DMS114 treated with DMSO at 0.1 percent for 48 hours (cell line): ENCODE results near the gene TTC7B.
"Not testable (repeated sequence)": the region's sequence is repeated elsewhere in the genome, so short reads cannot be mapped to it uniquely, and the experiment has no call there.

ENCODE experiments used
- DNase-seq: peaks from one replicate; lab custom pipeline; 2025; ENCODE audit not compliant: unreplicated experiment; lab: John Stamatoyannopoulos, UW

Gene TTC7B

DNA sequence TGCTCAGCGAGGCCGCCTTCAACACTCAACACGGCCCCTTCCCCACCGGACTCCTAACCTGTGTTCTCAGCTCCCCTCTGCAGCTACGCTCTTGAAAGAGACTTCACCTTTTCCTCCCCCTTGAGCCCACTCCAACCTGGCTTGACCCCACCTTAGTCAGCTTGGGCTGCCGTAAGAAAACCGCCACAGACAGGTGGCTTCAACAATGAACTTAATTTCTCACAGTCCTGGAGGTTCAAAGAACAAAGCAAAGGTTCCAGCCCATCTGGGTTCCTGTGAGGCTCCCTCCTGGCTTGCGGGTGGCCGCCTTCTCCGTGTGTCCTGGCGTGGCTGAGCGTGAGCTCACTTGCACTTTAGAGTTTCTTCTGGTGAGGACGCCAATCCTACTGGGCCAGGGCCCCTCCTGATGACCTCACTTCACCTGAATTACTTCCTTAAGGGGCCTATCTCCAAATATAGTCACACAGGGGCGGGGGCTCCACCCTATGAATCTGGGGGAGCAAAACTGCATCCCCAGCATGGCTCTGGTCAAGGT is 280.6 kb downstream of the TTC7B start:
- DNase-seq, result no peak

DNA sequence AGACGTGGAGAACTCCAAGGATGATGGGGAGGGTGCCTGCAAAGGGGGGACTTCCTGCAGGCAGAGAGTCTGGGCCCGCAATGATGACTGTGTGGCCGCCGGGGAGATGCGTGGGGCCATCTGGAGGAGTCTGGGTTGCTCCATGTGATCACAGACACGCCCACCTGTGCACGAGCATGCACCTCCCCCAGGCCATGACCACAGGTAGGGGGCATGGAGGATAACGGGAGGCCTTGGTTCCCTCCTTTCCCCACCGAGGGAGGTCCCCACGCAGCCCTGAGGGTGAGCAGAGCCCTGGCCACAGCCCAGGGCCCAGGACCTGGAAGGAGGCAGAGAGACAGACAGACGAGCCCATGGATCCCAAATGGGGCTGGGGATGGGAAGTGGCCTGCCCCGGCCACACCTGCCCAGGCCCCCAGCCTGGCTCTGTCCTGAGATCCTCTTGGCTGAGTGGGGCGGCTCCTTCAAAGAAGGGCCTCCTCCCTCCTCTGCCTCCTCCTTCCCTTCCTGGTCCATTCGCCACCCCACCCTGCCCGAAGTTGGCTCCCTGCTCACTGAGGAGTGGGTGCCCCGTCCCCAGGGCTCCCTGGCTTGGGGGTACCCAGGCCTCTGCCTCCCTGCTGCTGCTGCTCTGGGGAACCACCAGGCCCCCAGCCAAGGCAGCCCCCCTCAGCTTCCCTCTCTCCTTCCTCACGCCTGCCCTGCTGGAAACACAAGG is 281.2 kb downstream of the TTC7B start:
- no peak for DNase-seq

- no peak for DNase-seq
These were observed 282.0 kb downstream of the TTC7B start for GRCh38 chr14:90534091-90534837.

DNA sequence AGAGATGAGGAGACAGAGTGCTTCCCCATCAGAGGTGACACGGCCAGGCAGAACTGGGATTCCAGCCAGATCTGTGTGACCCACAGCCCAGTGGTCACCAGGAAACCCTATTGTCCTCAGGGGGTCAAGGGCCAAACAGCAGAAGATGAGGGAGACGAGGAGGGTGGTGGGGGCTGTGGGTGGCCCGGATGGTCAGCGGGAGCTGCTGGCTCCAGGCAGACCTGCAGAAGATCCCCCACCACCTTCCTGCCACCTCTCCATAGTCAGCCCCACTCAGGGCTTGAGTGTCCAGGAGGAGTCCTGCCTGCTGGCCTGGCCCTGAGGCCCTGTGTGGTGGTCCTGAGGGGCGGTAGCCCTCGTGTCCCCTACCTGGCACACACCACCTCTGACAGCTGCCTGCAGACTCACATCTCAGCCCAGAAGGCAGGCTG is 282.6 kb downstream of the TTC7B start:
- DNase-seq, result no peak

DNA sequence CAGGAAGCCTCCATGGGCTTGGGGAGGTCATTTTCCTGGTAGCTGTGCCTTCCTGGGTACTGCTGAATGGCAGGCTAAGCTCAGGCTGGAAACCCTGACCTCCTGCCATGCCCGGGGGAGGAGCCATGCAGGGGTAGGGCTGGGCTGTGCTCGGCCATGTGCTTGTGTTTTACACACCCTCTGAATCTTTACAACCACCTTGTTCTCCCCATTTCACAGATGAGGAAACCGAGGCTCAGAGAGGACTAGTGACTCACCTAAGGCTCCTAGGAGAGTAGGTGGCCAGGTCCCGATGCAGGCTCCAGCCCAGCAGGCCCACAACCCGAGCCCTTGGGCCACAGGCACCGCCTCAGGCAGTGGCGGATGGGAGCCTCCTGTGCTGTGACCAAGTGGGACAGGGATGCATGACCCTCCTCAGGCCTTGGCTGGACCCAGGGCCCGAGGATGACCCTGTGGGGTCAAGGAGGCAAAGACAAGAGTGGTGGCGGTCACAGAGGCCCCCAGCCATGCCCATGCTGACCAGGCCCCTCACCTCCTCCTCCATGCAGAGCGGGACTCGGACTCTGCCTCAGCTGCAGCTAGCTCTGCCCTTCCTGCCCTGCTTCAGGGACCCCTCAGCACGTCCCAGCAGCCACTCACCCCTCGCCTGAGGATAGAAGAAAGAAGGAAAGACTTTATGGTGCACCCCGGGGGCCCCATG is 283.3 kb downstream of the TTC7B start:
- no peak for DNase-seq

GRCh38 chr14:90531497-90531896 is 284.7 kb downstream of the TTC7B start:
- DNase-seq, result no peak

DNA sequence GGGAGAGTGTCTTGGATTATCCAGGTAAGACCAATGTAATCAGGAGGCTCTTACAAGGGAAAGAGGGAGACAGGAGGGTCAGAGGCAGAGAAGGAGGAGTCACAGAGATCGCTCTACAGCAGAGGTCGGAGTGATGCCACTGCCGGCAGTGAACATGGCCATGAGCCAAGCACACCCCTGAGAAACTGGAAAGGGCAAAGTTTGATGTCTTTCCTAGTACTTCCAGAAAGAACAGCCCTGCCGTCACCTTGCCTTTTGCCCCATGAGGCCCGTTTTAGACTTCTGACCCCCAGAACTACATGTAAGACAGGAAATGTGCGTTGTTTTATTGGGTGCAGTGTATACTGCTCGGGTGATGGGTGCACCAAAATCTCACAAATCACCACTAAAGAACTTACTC is 285.7 kb downstream of the TTC7B start:
- DNase-seq, result no peak

DNA sequence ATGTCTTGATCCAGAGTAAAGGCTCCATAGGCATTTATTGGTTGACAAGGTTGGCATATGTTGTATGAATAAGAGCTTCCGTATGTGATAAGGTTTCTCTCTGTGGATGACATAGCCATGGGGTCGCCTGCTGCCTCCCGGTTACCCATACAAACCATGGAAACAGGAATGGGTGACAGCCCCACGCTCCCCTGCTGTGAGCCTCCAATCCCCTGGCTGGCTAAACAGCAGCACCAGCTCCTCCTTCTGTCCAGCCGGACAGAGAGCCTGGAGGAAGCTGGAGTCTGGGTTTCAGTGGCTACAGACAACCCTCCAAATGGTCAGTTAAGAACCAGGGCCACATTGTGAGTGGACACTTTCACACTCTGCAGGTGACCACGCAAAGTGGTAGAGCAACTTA is 288.3 kb downstream of the TTC7B start:
- DNase-seq, result no peak

- DNase-seq, result not testable (repeated sequence)
These were observed 289.7 kb downstream of the TTC7B start for GRCh38 chr14:90526536-90526935.

DNA sequence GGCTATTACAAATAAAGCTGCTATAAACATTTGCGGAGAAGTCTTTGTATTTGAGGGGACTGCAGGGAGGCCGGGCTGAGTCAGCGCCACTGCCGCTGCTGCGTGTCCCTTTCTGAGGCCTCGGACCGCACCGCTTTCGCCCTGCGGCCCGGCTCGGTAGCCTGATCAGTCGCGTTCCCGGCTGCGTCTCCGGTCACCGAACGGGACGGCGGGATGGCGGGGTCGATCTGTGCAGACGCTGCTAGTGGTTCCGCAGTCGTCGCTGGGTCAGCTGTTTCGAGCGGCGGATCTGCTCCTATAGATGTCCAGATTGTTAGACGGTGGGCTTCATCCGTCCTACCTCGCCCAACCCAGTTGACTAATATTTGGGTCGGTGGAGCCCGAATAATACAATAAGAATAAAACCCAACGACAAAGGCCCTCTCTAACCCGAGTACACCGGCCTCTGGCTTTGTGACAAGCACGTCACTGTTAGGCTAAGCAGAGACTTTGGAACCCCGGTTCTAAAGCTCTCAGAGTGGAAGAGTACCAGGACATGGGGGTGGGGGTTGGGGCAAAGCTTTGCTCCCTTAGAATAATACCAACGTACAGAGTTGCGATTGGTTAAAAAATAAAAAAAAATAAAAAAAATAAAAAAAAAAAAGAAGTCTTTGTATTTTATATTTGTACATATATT is 290.7 kb downstream of the TTC7B start:
- DNase-seq, result not testable (repeated sequence)

- no peak for DNase-seq
These were observed 292.0 kb downstream of the TTC7B start for GRCh38 chr14:90523961-90524875.

- DNase-seq, result no peak
These were observed 292.7 kb downstream of the TTC7B start for GRCh38 chr14:90523544-90523943.

DNA sequence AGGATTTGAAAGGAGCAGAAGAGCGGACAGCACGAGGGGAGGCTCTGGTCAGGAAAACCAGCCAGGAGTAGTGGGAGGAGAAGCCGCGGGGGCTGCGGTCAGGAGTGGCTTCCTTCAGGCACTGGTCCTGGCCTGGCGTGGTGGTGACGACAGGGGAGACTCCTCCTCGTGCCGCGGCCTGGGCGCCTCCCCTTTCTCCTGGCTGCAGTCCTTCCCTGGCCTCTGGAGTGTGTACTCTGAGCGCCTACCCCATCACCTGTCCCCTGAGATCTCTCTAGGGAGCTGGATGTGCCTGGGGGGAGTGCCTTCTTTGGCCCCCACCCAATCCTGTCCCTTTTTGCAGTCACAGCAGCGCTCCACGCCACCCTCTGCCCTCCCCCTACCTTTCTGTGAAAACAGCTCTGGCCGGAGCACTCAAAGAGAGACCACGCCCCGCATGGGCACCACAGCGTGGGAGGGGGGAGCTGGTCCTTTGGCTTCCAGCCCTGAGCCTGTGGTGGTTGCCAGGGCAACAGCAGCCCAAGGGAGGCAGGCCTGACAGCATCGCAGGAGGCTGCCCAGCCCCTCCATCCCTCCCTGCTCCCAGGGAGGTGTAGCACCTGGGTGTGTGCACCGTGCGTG is 293.5 kb downstream of the TTC7B start:
- no peak for DNase-seq

- DNase-seq, result no peak
These were observed 294.2 kb downstream of the TTC7B start for GRCh38 chr14:90521930-90522483.

DNA sequence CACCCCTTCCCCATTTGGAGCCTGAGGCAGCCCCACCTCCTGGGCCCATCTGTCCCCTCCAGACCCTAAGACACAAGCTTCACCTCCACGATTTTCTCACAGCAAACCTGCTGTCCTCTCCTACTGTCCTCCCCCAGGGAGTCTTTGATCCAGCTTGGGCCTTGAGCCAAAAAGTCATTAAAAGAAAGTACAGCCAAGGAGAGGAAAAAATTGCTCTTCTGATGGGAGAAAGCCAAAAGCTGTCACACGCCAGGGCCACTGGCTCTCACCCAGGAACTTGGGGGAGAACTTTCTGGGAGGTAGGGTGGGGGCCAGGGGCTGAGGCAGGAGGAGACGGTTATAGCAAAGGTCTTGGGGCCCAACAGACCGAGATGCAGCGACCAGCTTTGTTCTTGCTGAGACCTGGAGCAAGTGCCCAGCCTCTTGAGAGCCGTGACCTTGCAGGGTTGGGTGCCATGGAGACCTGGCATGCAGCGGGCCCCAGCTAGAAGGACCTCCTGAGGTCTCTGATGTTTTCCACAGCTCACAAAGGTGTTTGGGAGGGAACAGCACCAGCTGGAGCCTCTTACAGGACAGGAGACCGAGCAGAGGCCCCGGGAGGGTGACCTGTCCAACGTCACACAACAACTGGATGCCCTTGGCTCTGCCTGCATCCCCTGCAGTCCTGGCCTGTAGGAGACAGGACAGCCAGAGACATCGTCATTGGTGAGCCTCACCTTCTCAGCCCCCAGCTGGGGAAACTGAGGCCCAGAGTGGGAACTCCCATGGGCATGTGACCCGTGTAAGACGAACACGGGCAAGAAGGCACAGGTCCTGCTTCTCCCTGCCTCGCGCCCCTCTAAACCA is 294.9 kb downstream of the TTC7B start:
- no peak for DNase-seq

DNA sequence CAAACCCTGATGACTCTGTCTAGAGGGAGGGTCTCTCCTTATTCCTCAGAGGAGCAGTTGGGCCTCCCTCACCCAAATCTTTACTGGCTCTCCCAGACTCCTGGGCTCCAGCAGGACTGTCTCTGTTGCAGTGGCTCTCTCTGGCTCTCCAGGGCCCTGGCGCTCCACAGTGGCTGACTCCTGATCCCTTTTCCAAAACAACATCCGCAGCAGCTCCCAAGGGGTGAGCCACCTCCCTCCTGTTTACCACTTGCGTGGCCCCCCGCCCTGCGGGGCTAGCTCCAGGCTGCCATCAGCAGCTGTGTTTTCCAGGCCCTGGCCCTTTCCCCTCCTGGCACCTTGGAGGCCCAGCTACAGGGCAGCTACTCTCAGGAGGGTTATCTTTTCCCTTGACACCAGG is 295.9 kb downstream of the TTC7B start:
- no peak for DNase-seq

DNA sequence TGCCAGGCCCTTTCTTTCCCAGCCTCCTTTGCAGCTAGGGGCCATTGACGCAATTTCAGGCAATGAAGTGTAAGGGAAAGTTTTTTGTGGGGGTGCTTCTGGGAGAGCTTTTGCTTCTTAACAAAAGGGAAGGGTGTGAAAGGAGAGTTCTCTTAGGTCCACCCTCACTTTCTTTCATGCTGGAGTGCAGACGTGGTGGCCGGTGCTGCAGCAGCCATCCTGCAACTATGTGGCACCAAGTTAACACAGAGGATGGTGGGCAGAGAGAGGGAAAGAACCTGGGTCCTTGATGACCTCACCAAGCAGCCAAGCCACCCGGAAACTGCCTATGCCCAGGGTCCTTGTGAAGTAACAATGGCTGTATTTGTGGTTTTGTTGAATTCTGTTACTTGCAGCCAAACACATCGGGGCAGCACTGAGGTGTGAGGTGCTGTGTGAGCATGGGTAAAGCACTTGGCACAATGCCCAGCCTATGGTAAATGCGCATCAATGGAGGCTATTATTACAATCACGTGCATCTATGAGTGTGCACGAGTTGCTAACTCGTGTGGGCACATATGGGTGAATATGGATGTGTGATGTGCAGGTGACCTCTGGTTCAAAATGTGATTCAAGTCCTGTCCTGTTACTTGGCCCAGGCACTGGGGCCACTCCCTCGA is 296.8 kb downstream of the TTC7B start:
- no peak for DNase-seq

DNA sequence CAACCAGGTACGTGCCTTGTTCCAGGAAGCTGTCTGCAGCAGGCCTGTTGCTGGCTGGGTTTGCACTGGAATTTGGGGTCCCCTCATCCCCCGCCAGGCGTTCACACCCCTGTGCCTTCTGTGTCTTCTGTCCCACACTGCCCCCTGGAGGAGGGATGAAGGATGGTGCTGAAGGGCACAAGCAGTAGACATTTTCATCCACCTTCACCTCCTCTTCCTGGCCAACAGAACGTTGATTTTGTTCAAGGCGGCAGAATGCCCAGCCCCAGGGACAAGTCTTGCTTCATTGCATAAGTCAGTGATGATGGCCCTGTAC is 297.3 kb downstream of the TTC7B start:
- no peak for DNase-seq
